RWPE2 (cell line): Measurements from ENCODE around the gene UQCRC2.

ENCODE experiments used
- ATAC-seq: fragments of 200-7000 bp; cut with Tn5 transposase; 3 replicates; pipeline ENCODE4 v1.9.1; 2021; ENCODE audit warnings: low read depth
- DNase-seq: peaks from one replicate; pipeline ENCODE4 v3.0.0-alpha.2; 2020; ENCODE audit warnings: low spot score
- H3K27ac ChIP-seq: fragments of 450-650 bp; 2 replicates; pipeline ENCODE4 v1.5.1; 2017; ENCODE audit warnings: mild to moderate bottlenecking; ENCODE audit not compliant: poor library complexity, severe bottlenecking
- H3K27me3 ChIP-seq: fragments of 250-450 bp; sonication (Bioruptor Pico); 2 replicates; pipeline ENCODE4 v1.5.1; 2021; ENCODE audit warnings: mild to moderate bottlenecking, moderate library complexity; ENCODE audit not compliant: insufficient read depth, poor library complexity, severe bottlenecking
- H3K36me3 ChIP-seq: fragments of 250-450 bp; sonication (Bioruptor Pico); 2 replicates; pipeline ENCODE4 v1.5.1; 2020; ENCODE audit warnings: low read depth, mild to moderate bottlenecking, moderate library complexity
- H3K4me1 ChIP-seq: fragments of 250-450 bp; sonication (Bioruptor Pico); 2 replicates; pipeline ENCODE4 v1.5.1; 2021; ENCODE audit warnings: mild to moderate bottlenecking, moderate library complexity; ENCODE audit not compliant: insufficient read depth, poor library complexity, severe bottlenecking
- H3K4me3 ChIP-seq: fragments of 250-450 bp; sonication (Bioruptor Pico); 2 replicates; pipeline ENCODE4 v1.5.1; 2021; ENCODE audit warnings: mild to moderate bottlenecking, moderate library complexity; ENCODE audit not compliant: severe bottlenecking
- H3K9me3 ChIP-seq: fragments of 250-450 bp; sonication (Bioruptor Pico); 2 replicates; pipeline ENCODE4 v1.5.1; 2021; ENCODE audit warnings: mild to moderate bottlenecking, moderate library complexity; ENCODE audit not compliant: severe bottlenecking
- CTCF ChIP-seq: fragments of 450-650 bp; IDR thresholded peaks from one replicate; pipeline ENCODE4 v1.5.1; 2017; ENCODE audit warnings: mild to moderate bottlenecking, moderate library complexity; ENCODE audit not compliant: poor library complexity, severe bottlenecking

The UQCRC2 gene

GRCh38 chr16:21989133-21989532, 36.0 kb downstream of the UQCRC2 start:
- Histone ChIP-seq H3K4me3 (no peak overlapping the region), H3K27me3 (no peaks in the 10 kb centered on the region), H3K27ac (peak overlapping the region; percentile 27), H3K9me3 (no peaks in the 10 kb centered on the region), H3K36me3 (peaks cover under 1% of the 10 kb centered on the region; the same call in 1 of the 2 replicates), H3K4me1 (no peaks in the 10 kb centered on the region)
- DNase-seq (no peak), ATAC-seq (no peak)
- TF ChIP-seq CTCF: no peak

- DNase-seq: no peak
- Histone ChIP-seq H3K4me3 (no peak overlapping the region), H3K27ac (no peak overlapping the region), H3K36me3 (no peaks in the 10 kb centered on the region), H3K9me3 (no peaks in the 10 kb centered on the region), H3K27me3 (no peaks in the 10 kb centered on the region), H3K4me1 (no peaks in the 10 kb centered on the region)
- TF ChIP-seq CTCF: no peak
- no peak for ATAC-seq
Measured at GRCh38 chr16:21989751-21990150, 36.6 kb downstream of the UQCRC2 start.

- DNase-seq: no peak
- no peak for TF ChIP-seq CTCF
- H3K27me3 ChIP-seq: no peaks in the 10 kb centered on the region
- no peaks in the 10 kb centered on the region for H3K4me1 ChIP-seq
- no peaks in the 10 kb centered on the region for H3K36me3 ChIP-seq
- ATAC-seq: no peak
- no peak overlapping the region for H3K4me3 ChIP-seq
- no peaks in the 10 kb centered on the region for H3K9me3 ChIP-seq
- H3K27ac ChIP-seq: no peak overlapping the region
Measured at GRCh38 chr16:21990381-21990944, 37.3 kb downstream of the UQCRC2 start.

GRCh38 chr16:21991621-21992020, 38.5 kb downstream of the UQCRC2 start:
- Histone ChIP-seq H3K4me1 (no peaks in the 10 kb centered on the region), H3K36me3 (no peaks in the 10 kb centered on the region), H3K27ac (no peak overlapping the region), H3K9me3 (no peaks in the 10 kb centered on the region), H3K27me3 (no peaks in the 10 kb centered on the region), H3K4me3 (no peak overlapping the region)
- DNase-seq: no peak
- no peak for ATAC-seq
- TF ChIP-seq CTCF: no peak

- H3K4me3 ChIP-seq: no peak overlapping the region
- H3K27me3 ChIP-seq: no peaks in the 10 kb centered on the region
- H3K27ac ChIP-seq: no peak overlapping the region
- TF ChIP-seq CTCF: no peak
- ATAC-seq (no peak), DNase-seq (no peak)
- H3K4me1 ChIP-seq: no peaks in the 10 kb centered on the region
- H3K9me3 ChIP-seq: no peaks in the 10 kb centered on the region
- H3K36me3 ChIP-seq: no peaks in the 10 kb centered on the region
Measured at GRCh38 chr16:21994856-21995465, 41.8 kb downstream of the UQCRC2 start.
